ENCODE data around the gene PCSK6. TPM values are rescaled to one million over a fixed set of nuclear protein-coding genes. Genes with fewer than 3 reads are reported as not detected.
A peak's percentile ranks its signal among the peaks of the same experiment; 100 is the strongest.

The PCSK6 gene
- total RNA-seq, 4 donors from 2014 or later = 10.6 to 98.2 (median 12.8) TPM

- Histone ChIP-seq H3K27me3 (no peaks in the 10 kb centered on the region), H3K27ac (no peak overlapping the region), H3K4me1 (peaks cover 0 to 8% (median 2%) of the 10 kb centered on the region in 4 donors), H3K4me3 (no peak overlapping the region), H3K9me3 (no peaks in the 10 kb centered on the region), H3K36me3 (no peaks in the 10 kb centered on the region)
- no peak for DNase-seq
- no peak for TF ChIP-seq CTCF (IDR thresholded peaks at IDR 0.05)
- TF ChIP-seq POLR2A (IDR thresholded peaks at IDR 0.05) = no peak
Observed at GRCh38 chr15:101474233-101474632, 15.3 kb downstream of the PCSK6 start.

- Histone ChIP-seq H3K9me3 (no peaks in the 10 kb centered on the region), H3K4me3 (no peak overlapping the region), H3K36me3 (no peaks in the 10 kb centered on the region), H3K27me3 (no peaks in the 10 kb centered on the region), H3K27ac (no peak overlapping the region), H3K4me1 (no peaks in the 10 kb centered on the region)
- TF ChIP-seq POLR2A (IDR thresholded peaks at IDR 0.05) (no peak), CTCF (IDR thresholded peaks at IDR 0.05) (no peak)
- DNase-seq = no peak
Observed at GRCh38 chr15:101472033-101472432, 17.5 kb downstream of the PCSK6 start.

- Histone ChIP-seq H3K4me3 (no peak overlapping the region), H3K27ac (no peak overlapping the region), H3K9me3 (no peaks in the 10 kb centered on the region), H3K27me3 (no peaks in the 10 kb centered on the region), H3K4me1 (no peaks in the 10 kb centered on the region), H3K36me3 (no peaks in the 10 kb centered on the region)
- no peak for DNase-seq
- TF ChIP-seq CTCF (IDR thresholded peaks at IDR 0.05) (no peak), POLR2A (IDR thresholded peaks at IDR 0.05) (no peak)
Observed at GRCh38 chr15:101470548-101471239, 18.8 kb downstream of the PCSK6 start.

GRCh38 chr15:101469520-101470288, 19.8 kb downstream of the PCSK6 start:
- Histone ChIP-seq H3K4me1 (no peaks in the 10 kb centered on the region), H3K27ac (no peak overlapping the region), H3K27me3 (no peaks in the 10 kb centered on the region), H3K36me3 (no peaks in the 10 kb centered on the region), H3K9me3 (no peaks in the 10 kb centered on the region), H3K4me3 (no peak overlapping the region)
- DNase-seq = peak in 1 of 3 donors; percentile 27
- TF ChIP-seq CTCF (IDR thresholded peaks at IDR 0.05) (no peak), POLR2A (IDR thresholded peaks at IDR 0.05) (no peak)

GRCh38 chr15:101466188-101466587, 23.3 kb downstream of the PCSK6 start:
- no peaks in the 10 kb centered on the region for H3K27me3 ChIP-seq
- no peak for DNase-seq
- TF ChIP-seq CTCF (IDR thresholded peaks at IDR 0.05) = no peak
- no peak for TF ChIP-seq POLR2A (IDR thresholded peaks at IDR 0.05)
- no peaks in the 10 kb centered on the region for H3K36me3 ChIP-seq
- no peaks in the 10 kb centered on the region for H3K4me1 ChIP-seq
- H3K4me3 ChIP-seq = no peak overlapping the region
- no peaks in the 10 kb centered on the region for H3K9me3 ChIP-seq
- no peak overlapping the region for H3K27ac ChIP-seq

Data from Peyer's patch (tissue), 4 donors.